GM19238 (cell line): ENCODE results near the gene CLINT1.

Experiments used
- DNase-seq: peaks from one replicate; pipeline ENCODE4 v3.0.0; 2011; ENCODE audit warnings: low spot score; ENCODE audit not compliant: insufficient read length

Gene CLINT1

DNA sequence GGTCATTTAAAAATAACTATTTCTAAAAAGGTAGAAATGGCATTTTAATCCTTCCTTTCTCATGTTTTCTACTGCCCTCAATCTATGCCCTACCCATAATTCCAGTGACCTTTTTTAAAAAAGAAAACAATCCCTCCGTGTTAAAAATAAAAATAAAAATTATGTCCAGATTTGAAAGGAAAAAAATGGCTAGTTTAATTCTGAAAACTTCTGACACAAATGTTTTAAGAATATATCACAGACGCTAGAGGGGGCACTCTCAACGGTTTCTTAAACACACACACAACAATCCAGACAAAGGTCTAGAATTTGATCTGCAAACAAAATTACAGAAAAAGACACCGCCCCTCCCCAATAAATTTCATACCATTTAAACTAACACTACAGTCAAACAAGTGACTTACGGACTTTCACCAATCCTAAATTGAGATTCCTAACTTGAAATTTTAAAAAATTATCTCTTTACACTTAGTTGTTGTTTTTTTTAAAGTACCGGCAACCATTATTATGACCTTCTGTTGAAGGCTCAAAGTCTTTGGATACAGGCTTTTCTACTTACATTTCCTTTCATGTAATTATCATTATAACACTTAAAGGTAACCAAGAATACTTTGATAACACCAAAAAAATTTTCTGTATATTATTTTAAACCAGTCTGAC lies 38.2 kb downstream of the CLINT1 start:
- no peak for DNase-seq

- DNase-seq, result no peak
Observed at GRCh38 chr5:157819502-157820115, 39.3 kb downstream of the CLINT1 start.

DNA sequence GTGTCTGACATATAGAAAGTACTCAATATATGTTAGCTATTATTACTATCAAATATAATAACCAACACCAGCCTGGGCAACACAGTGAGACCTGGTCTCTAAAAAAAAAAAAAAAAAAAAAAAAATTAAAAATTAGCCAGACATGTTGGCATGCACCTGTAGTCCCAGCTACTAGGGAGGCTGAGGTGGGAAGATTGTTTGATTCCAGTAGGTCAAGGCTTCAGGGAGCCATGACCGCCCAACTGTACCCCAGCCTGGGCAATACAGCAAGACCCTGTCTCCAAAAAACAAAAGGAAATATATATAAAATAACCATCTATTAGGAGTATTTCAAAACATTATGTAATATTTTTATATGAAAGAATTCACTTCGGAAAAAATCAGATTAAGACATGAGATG lies 40.6 kb downstream of the CLINT1 start:
- DNase-seq, result no peak

DNA sequence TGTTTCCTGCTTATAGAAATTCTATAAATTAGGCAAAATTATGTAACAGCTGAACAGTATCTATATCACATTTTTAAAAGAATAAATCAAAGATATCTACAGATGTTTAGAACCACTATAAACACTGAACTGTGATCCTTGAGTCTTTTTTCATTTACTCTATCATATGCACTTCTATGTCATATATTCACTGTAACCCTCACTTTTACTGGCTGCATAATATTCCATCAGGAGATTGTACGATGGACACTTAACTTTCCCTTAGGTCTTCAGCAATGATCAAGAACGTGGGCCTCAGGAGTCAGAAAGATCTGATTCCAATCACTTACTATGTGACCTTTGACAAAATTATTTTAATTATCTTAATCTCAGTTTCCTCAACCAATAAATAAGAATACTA lies 41.0 kb downstream of the CLINT1 start:
- no peak for DNase-seq

DNA sequence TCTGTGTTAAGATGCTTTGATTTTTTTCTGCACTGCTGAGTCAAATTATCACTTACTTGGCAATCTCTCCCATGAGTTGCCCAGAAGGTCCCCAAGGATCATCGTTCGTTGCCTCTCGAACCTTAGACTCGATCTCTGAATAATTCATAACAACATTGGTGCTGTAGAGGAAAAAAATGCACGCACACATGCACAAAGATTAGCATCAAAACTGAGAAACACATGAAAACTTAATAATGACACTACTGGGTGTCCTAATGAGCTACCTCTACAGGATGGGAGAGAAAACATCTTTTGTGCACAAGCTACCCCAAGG lies 41.6 kb downstream of the CLINT1 start:
- no peak for DNase-seq

GRCh38 chr5:157816682-157817386 lies 42.1 kb downstream of the CLINT1 start:
- no peak for DNase-seq

DNA sequence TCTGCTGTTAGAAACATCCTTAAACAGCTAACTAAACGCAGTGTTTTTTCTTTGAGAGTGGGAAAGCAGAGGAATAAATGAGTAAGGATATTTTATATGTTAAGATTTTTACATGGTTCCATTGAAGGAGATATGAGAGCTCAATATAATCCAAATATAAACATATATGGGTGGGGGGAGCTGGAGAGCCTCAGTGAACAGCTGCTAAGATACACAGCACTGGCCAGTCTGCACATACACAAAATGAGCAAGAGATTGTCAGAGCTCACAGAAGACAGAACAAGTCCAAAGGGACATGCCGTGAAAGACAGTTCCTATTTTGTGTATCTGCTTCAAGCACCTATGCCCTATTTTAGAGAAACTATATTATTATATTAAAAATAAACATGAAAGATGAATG lies 46.9 kb downstream of the CLINT1 start:
- DNase-seq, result no peak

DNA sequence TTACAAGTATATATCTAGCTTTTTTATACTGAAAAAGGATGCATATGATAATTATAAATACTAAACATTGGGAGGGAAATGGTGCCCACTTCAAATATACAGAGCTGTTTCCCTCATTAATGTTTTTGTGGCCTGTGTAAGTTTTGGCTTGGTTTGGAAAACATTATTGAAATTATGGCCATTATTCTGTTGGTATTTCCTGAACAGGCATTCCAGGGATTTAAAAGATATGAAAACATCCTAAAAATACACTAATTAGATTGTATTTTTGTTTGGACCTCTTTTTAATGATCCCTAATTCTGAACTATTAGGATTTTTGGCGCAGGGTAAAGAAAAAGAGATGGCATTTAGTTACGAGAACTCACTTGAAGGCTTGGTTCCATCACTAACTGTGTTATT lies 50.9 kb downstream of the CLINT1 start:
- no peak for DNase-seq

DNA sequence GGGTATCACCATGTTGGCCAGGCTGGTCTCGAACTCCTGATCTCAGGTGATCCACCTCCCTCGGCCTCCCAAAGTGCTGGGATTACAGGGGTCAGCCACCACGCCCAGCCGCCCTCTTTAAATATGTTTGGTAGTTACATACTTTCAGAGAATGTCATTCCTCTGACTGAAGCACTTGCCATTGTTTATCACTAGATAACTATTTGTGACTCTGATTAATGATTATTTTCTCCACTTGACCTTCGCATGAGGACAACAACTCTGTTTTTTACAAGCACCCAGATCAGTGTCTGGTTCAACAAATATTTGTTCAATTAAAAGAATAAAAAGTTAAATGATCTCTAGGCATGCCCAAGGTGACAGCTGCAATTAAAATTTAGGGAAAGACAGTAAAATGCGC lies 56.2 kb downstream of the CLINT1 start:
- DNase-seq, result no peak

DNA sequence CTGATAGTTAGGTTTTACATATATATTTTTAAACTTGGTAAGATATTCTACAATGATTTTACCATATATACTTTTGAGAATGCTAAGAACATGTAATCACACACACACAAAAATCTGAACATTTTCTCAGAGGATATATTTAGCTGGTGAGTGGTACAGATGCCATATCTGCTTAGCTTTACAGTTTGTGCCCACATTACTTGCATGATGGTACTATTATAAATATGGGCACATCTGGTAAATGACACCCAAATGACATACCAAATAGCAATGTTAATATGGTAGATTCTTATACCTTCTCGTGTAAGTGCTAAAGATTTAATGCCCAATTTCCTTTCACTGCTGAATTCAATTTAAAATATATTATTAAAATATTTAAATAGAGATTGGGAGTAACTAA lies 58.8 kb downstream of the CLINT1 start:
- no peak for DNase-seq

- DNase-seq, result no peak
Observed at GRCh38 chr5:157799578-157799977, 59.4 kb downstream of the CLINT1 start.

DNA sequence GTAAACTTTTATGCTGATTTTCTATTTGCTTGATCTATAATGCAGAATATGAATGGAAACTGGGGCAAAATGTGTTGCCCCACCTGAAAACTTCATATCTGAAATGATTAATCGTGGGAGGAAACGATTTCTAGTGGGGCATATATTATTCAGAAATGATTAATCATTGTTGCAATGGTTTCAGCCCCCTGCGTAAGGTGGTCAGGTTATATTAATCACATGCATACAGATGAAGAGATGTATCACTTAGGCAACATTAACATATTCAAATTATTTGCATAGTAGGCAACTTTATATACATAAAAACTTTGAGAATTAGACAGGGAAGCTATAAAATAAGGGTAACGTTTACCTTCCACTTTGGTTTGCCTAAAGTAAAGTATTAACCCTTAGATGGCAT lies 65.6 kb downstream of the CLINT1 start:
- no peak for DNase-seq

DNA sequence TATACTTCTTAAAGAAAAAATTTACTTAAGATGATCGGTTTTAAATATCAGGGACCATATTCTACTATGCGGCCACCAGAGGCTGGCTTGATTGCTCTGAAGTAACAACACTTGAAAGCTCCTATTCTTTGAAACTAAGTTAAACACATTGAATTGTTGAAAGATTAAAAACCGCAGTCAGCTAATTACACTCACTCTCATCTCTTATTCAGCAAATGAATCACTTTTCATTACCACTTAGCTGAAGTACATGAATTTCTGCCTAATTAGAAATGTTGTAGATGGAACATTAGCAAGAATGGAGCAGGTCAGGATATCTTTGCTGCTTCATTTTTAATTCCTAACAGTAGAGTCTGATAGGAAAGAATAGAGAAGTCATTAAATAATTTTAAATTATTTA lies 73.1 kb downstream of the CLINT1 start:
- no peak for DNase-seq

GRCh38 chr5:157779221-157779620 lies 79.7 kb downstream of the CLINT1 start:
- no peak for DNase-seq

GRCh38 chr5:157778121-157778805 lies 80.7 kb downstream of the CLINT1 start:
- no peak for DNase-seq

- no peak for DNase-seq
Observed at GRCh38 chr5:157772127-157772526, 86.8 kb downstream of the CLINT1 start.

- no peak for DNase-seq
Observed at GRCh38 chr5:157770665-157771064, 88.3 kb downstream of the CLINT1 start.

GRCh38 chr5:157767689-157768088 lies 91.3 kb downstream of the CLINT1 start:
- no peak for DNase-seq

- no peak for DNase-seq
Observed at GRCh38 chr5:157766902-157767301, 92.0 kb downstream of the CLINT1 start.

DNA sequence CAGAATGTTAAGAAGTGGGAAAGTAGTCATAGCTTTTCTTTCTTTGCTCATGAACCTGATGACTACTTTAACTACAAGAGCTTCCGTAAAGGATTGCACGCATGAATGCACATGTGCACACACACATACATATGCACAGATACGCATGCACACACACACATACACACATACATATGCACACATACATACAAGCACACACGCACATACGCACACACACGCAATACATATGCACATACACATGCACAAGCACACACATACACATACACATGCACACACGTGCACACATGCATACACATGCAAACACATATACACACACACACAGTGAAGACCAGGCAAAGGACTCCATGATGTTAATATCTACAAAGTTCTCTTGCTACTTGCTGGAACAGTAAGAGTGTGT lies 92.5 kb downstream of the CLINT1 start:
- no peak for DNase-seq

GRCh38 chr5:157764531-157764930 lies 94.4 kb downstream of the CLINT1 start:
- no peak for DNase-seq
